ENCODE results near the gene ZXDC.
A peak's percentile ranks its signal among the peaks of the same experiment; 100 is the strongest.

The ZXDC gene, protein sequence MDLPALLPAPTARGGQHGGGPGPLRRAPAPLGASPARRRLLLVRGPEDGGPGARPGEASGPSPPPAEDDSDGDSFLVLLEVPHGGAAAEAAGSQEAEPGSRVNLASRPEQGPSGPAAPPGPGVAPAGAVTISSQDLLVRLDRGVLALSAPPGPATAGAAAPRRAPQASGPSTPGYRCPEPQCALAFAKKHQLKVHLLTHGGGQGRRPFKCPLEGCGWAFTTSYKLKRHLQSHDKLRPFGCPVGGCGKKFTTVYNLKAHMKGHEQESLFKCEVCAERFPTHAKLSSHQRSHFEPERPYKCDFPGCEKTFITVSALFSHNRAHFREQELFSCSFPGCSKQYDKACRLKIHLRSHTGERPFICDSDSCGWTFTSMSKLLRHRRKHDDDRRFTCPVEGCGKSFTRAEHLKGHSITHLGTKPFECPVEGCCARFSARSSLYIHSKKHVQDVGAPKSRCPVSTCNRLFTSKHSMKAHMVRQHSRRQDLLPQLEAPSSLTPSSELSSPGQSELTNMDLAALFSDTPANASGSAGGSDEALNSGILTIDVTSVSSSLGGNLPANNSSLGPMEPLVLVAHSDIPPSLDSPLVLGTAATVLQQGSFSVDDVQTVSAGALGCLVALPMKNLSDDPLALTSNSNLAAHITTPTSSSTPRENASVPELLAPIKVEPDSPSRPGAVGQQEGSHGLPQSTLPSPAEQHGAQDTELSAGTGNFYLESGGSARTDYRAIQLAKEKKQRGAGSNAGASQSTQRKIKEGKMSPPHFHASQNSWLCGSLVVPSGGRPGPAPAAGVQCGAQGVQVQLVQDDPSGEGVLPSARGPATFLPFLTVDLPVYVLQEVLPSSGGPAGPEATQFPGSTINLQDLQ

DNA sequence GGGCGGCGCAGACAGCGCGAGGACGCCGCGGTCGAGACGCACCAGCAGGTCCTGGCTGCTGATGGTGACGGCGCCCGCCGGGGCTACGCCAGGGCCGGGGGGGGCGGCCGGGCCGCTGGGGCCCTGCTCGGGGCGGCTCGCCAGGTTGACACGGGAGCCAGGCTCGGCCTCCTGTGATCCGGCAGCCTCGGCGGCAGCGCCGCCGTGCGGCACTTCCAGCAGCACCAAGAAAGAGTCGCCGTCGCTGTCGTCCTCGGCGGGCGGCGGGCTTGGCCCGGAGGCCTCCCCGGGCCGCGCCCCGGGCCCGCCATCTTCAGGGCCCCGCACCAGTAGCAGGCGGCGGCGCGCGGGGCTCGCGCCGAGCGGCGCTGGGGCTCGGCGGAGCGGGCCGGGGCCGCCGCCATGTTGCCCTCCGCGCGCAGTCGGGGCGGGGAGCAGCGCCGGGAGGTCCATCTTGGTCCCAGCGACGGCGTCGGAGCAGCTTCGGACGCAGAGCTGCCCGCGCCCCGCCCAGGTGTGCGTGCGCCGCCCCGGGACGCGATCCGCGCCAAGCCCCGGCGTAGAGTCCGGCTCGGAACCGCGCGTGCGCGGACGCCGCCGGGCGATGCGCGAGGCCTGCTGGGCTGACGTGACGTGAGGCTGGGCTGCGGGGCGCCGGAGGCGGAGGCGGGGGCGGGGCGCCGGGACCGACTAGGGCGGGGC, at the start of gene ZXDC:
TSS of gene ZXDC (minus strand) at position 479 of the 702 bp plus-strand sequence. CDS start at position 453, 26 bp downstream.
- DNase-seq, result peak; percentile 96

DNA sequence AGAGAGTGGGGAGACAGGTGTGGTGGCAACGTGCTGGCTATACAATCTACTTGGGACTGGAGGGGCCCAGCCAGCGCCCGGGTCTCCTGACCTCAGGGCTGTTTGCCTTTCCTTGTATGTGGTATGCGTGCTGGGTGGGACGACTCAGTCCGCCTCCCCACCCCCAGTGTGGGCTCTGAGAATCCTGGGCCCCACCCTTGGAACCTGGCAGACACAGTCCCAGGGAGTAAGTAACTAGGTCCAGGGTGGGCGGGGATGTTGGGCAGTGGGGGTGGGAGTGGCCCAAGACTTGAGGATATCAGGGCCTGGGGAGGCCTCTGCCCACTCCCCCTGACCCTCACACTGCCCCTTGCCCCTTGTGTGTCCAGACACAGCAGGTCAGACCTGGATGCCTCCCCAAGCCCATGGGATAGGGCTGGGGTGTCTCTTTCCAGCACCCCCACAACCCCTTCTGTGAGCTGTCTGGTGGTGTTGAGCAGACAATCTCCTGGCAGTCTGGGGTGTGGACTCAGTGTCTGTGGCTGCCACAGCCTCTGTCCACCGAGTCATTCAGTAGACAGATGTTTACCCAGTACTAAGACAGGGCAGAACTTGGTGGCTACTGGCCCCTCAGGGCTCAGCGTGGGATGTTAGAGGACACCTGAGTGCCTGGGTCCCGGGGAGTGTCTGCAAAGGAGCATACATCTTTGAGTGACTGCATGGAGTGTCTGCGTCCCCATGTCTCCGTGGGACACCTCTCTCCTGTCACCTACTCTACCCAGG, 49.6 kb upstream of the ZXDC start:
- DNase-seq, result no peak

DNA sequence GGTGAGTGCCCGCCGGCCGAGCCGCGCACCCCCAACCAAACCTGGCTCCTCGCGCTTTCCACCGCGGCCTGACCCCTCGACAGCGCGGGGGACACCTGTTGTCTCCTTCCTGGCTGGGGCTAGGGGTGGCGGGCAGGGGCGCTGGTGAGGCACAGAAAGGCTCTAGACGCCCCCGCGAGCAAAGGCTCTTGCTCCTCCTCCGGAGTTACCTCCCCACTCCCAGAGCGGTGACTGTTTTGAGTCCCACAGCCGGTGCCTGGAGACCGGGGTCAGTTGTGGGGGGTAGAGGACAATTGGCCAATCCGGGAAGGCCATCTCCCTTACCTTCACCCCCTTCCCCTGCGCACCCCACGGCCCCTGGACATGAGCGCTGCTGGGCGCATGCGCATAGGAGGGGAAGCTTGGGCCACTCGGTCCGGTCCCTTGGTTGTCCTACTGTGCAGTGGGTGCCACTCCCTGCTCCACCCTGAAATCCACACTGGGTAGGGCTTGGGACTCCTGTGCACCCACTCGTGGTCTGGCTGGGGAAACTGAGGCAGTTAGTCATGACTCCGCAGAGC, 48.8 kb upstream of the ZXDC start:
- no peak for DNase-seq

DNA sequence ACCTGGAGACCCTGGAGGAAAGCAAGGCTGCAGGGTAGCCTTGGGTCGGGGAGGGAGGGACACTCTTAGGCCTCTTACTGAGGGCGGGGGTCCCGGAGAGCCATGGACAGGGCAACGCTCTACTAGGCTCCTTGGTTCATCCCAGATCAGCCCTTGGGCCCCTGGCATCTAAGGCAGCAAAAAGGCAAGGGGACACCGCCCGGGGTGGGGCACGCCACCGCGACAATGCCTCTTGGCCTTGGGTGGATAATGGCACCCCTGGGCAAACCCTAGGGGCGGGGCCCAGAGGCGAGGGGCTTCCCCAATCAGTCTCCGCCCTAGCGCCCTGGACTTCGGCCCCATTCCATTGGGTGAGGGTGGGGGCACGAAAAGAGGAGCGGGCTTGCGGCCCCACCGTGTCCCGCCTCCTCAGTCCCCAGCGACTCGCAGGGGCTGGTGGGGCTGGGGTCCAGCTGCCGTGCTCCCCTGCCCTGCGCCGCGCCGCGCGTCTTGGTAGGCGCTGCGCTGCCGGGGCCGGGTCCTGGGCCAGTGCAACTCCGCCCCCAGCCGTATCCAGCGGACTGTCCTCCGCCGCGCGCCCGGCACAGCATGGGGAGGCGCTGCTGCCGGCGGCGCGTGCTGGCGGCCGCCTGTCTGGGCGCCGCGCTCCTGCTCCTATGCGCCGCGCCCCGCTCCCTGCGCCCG, 48.2 kb upstream of the ZXDC start, which contains the start of gene CHST13:
TSS of gene CHST13 (plus strand) at position 411 of the 684 bp plus-strand sequence. CDS start at position 589, 178 bp downstream.
- no peak for DNase-seq

DNA sequence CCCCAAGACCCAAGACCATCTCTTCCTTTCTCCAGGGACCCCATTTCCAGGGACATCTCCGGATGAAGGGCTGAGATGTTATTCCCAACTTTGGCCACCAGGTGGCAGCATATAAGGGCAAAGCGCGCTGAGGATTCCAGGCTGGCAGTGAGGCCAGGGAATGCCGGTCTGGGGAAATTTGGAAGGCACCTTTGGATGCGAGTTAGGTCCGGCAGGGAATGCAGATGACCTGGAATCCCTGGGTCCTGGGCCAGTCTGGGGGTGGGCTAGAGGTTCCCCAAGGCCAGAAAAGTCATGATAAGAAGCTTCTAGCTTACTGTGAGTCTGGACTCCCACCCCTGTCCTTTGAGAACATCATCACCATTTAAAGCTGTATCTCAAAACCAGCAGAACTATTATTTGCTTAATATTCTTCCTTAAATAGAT, 46.7 kb upstream of the ZXDC start:
- peak; percentile 80 for DNase-seq

DNA sequence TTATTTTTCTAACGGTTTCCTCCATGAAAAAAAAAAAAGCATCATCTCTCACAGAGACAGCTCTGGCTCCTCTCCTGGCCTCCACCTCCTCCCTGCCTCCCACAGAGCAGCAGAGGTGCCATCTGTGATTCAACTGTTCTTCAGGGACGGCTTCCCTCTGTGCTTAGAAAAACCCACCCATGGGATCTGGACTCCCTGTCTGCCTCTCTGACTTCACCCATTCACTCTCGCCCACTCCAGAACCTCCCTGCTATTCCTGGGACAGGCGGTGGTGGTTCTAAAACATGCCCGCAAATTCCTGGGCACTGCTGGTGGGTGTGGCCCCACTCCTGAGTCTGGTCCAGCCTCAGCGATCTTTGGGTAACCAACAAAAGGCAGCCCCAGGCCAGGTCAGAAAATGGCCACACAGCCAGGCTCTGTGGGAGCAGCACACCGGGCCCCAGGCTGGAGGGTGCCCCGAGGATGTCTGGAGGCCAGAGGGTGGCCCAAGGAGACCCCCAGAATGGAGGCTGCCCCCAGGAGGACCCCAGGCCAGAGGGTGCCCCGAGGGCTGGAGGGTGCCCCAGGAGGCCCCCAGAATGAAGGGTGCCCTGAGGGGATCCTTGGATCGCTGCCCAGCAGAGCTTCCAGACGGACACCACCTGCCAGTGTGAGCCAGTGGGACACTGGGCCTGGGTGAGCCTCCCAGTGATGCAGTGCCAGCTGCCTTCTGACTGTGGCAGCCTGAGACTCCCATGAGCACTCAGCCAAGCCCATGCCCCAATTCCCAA, 45.6 kb upstream of the ZXDC start:
- DNase-seq, result no peak

DNA sequence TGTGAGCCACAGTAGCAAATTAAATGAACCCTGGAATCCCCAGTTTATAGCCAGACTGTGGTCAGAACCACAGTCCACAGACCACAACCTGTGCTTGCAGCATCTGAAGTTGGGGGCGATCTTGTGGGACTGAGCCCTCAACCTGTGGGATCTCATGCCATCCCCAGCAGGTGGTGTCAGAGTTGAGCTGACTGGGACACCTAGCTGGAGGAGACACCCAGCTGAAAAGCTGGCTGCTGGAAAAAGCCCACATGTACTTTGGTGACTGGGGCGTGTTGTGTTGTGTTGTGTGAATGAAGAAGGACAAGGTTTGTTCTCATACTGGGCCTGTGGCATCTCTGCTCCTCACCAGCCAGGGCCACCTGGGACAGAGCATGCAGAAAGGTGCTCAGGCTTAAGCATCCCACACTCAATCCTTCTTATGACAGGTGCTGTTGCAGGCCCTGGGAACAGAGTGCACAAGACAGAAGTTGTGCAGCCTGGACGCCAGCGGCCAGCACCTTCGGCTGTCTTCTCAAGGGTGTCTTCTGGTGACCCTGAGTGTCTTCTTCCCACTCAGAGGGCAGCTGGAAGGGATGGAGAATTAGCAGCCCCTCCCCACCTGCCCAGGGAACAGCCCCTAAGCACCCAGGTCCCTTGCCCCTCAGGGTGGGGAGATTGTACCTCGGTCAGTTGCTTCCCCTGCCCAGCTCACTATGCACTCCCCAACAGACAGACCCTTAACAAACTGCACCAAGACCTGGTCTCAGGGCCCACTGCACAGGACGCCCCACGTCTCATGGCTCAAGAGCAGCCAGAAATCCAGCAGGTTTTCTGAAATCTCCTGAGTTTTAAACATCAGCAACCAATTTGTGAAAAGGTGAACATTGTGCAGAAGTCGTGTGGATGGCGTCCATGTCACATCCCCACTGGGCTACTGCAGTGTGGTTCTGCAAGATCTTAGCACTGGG, 44.1 kb upstream of the ZXDC start:
- DNase-seq, result no peak

DNA sequence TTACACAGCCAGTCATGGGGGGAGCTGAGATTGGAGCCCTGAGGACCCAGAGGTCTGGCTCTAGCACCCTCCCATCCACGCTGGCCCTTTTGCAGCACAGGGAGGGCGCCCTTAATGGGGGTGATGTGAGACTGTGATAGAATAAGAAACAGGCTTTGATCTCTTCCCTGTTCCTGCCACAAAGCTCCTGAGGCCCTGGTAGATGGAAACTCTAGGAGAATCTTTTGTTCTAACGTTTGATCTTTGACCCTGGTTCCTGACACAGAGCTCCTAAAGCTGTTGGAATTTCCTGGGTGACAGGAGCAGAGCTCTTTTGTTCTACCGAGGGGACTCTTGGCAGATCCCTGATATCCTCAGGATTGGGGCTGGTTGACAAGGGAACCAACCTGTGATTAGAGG, 43.1 kb upstream of the ZXDC start:
- DNase-seq, result no peak

DNA sequence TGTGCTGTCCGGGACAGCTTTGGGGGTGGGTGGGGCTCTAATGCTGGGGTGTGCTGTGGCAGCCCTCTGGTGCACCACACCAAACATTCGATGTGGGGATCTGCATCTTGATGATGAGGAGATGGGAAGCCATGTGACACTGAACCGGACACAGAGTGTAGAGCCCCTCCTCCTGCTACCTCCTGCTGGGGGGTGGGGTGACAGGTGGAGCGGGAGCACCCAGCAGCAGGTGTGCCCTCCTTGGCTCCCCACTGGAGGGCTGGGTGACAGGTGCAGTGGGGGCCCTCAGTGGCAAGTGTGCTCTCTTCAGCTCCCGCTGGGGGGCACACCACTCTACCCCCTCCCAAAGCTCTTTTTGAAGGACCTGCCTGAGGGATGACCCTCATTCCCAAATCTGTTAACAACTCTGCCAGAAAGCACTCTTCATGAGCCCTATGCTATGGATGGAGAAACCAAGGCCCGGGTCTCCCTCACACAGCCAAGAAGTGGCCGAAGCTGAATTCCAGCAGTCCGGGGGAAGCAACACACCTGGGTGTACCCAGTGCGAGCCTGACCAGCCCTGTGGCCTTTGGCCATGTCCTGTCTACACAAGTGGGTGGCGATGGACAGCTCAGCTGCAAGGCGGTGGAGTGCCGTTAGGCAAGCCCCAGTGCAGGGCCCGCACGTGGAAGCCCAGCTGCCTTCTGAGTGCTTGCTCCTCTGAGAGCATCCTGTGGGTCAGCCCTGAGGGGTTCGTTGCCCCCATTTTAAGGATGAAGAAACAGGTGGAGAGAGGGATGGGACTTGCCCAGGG, 42.5 kb upstream of the ZXDC start:
- DNase-seq, result no peak

DNA sequence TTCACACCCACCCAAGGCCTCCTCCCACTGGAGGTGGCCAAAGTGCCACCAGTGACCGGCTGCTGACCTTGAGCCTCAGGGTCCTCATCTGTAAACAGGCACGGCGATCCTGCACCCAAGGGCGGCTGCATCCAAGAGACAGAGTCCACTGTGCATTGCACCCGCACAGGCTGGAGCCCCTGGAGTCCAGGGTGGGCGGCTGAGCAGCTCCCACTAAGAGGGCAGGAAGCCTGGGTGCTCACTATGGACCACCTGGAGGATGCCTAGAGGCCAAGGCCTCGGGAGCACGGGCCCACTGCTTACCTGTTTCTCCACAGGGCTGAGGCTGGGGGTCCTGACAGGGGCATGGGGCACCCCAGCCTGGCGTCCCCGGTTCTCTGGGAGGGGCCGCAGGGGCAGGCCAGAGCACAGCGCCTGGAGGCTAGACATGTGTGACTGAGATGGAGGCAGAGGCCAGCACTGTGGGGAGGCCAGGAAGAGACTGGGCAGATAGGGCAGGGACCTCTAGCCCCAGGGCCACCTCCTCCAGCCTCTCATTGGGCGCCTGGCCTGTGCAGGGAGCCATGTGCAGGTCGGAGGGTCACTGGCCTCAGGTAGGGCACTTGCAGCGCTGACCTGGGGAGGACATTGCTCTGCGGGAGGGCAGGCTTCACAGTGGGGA, 41.7 kb upstream of the ZXDC start, which contains the start of gene UROC1:
TSS of gene UROC1 (minus strand) at position 483 of the 661 bp plus-strand sequence. CDS start at position 429, 54 bp downstream.
- DNase-seq, result no peak

DNA sequence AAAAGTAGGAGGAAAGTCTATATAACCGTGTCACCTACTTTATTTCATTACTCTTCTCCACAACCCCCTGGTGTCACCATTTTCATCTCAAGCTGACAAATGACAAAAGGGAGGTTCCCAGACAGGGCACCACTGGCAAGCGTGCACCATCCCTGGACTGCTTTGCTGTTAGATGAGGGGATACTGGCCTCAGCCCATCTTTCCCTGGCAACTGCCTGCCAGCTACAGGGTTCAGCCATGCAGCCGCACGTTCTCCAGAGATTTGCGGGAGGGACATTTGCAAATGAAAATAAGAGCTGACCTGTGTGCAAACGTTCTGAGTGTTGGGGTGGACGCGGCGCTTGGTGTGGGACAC, 41.2 kb upstream of the ZXDC start:
- DNase-seq, result no peak

DNA sequence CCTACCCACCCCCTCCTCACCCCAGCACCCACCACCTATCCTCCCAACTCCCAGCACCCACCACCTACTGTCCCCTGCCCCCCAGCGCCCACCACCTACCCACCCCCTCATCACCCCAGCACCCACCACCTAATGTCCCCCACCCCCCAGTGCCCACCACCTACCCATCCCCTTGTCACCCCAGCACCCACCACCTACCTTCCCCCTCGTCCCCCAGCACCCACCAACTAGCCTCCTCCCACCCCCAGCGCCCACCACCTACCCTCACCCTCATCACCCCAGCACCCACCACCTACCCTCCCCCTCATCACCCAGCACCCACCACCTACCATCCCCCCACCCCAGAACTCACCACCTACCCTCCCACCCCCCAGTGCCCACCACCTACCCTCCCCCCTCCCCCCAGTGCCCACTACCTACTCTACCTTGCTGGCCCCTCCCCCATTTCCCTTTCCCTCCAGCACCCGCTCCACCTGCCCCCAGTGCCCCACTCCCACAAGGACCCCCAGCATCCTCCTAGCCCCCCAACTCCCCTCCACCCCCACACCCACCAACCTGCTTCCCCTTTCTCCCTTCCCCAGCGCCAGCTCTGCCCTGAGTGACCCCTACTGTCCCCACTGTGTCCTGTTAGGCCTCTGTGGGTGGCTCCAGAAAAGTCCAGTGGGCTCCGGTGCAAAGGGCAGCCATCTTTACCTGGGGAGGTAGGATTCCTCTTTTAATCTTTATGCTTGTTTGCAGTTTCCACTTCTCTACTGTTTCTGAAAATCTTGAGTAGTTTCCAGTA, 40.7 kb upstream of the ZXDC start:
- DNase-seq, result no peak

DNA sequence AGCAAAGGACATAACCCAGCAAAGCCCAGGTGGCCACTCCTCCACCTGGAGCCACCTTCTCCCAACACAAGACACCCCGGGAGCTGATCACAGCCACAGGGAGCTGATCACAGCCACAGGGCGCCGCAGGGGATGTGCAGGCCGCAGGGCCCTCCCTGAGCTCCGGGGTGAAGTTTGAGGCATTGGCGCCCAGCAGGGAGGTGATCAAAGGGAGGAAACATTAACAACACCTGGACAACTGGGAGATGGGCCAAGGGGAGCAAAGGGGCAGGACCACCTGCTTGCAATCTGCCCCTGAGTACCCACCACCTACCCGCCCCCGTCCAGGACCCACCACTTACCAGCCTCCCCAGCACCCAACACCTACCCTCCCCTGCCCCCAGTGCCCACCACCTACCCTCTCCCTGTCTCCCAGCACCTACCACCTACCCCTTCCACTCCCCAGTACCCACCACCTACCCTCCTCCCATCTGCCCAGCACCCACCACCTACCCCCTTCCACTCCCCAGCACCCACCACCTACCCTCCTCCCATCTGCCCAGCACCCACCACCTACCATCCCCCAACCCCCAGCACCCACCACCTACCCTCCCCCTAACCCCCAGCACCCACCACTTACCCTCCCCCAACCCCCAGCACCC, 39.5 kb upstream of the ZXDC start:
- no peak for DNase-seq

DNA sequence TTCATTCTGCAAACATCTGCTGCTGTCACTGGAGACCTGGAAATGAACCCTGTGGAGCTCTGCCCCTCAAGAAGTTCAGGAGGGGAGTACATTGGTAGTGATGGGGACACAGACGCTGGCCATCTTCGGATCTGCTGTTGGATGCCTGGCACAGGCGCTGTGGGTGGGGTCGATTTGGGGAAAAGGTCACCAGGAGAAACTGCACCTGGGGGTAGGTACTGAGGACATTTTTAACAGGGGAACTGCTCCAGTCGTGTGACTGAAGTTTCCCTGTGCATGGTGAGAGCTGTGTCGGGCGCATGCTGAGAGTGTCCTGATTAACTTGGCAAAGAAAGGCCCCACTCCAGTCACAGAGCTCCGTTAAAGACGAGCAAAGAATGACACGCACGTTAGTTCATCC, 38.5 kb upstream of the ZXDC start:
- no peak for DNase-seq

DNA sequence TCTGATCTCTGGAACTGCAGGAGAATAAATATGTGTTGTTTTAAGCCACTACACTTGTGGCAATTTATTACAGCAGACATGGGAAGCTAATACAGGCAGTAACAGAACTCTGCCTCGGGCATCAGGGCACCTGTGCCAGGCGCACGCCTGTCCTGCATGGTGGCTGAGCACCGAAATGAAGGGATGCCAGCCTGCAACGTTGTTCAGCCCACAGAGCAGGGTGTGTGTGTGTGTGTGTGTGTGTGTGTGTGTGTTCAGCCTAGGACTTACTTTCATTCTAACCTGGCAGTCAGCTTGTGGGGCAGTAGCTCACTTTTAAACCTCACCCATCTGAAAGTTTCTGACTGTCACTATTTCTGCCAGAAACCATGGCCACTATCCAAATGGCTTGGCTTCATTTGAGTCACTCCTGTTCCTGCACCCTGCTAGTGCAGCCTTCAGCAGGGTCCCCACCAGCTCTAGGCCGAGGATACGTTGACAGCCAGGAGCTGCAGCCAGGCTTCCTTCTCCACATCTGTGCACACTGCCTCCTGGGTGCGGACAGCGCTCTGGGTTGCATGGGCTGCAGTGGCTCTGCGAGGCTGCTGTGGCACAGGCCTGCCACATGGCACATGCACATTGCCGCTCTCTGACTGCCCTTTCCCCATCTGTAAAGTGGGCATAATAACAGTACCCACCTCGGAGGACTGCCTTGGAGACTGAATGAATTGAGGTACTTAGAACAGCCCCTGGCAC, 37.4 kb upstream of the ZXDC start:
- DNase-seq, result no peak

DNA sequence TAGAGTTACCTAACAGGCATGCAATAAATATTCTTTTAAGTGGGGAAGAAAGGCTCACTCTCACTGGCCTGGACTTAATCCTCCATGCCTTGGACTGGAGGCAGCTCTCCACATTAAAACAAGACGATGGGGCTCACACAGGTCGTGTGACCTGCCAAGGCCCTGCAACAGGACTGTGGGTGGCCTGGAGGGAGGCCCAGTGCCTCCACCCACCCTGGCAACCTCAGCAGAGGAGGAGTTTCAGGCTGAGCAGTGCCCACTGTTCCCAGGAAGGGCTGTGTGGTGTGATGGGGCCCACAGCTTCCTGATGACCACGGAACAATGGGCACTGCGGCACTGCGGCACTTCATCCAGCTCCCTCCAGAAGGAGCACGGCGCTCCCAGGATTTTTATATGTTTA, 36.3 kb upstream of the ZXDC start:
- no peak for DNase-seq

Measured in activated CD8-positive, alpha-beta memory T cell treated with anti-CD3 and anti-CD28 coated beads for 24 hours (primary cell).